Left kidney (tissue), 2 donors: ENCODE measurements around the gene PSEN1. TPM values are rescaled to one million over a fixed set of nuclear protein-coding genes. Genes with fewer than 3 reads are reported as not detected.

ENCODE experiments used
- DNase-seq: peaks from one replicate; pipeline ENCODE4 v3.0.0-alpha.2; 2013
- polyA plus RNA-seq: library from polyadenylated mRNA; unstranded; fragments of 120-200 nt; gene quantifications from one replicate; pipeline ENCODE4 v1.2.1, GENCODE V29; 2013; ENCODE audit not compliant: insufficient read length

Gene PSEN1
- polyA plus RNA-seq, 1 donor, result 73.9 TPM

GRCh38 chr14:73239393-73240241 is 103.3 kb downstream of the PSEN1 start:
- no peak for DNase-seq

DNA sequence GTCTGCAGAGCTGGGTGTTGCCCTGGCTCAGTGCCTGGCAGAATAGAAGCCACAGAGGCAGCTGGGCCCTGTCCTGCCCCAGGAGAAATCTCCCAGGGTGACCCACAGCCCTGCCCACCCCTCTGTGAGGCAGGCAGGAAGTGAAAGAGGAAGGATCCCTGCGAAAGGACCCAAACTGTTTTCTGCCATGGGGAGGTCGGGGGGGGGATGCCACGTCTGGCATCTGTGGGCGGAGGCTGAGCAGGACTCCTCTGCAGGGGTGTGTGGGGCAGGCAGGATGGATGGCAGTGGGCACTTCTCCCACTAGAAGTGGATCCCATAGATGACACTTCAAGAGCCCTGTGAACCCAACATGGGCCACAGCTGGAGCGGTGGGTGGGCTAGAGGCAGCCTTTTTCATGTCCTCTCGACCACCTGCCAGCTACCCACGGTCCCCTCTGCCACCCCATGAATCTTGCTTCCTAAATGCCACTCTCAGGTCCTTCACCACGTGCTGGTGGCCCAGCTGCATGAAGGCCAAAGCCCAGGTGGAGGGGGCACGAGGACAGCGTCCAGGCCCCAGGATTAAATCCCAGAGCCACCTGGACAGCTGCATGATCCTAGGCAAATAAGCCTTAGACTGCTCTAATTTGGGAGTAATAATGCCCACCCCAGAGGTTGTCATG is 104.6 kb downstream of the PSEN1 start:
- DNase-seq, result no peak

DNA sequence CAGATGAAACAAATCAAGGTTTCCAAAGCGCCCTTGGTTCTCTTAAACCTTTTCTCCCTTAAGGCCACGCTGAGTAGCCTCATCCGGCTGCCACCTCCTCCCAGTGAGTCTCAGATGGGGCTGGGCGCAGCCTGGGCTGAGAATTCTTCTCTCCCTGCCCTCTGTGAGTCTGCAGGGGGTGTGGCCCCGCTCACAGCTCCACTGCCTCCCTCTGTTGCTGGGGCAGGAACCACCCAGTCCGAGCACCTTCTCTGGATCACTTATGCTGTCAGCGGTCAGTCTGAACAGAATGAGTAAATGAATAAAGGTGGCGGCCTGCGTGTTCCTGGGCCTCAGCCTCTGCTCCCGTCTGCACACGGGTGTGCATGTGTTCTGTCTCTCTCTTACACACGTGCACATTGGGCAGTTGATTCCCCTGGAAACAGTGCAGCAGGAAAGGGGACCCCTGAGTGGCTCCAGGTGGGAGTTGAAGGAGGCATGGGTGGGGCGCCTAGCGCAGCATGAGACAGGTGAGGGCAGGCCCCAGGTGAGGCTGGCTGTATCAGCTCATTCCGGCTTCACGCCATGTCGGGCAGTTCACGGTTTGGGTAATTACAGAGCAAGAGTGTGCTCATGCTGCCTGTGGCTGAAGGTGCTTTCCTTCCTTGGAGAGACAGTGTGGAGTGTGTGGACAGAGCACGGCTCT is 105.3 kb downstream of the PSEN1 start:
- no peak for DNase-seq

- no peak for DNase-seq
Measured at GRCh38 chr14:73242357-73242901, 106.1 kb downstream of the PSEN1 start.

DNA sequence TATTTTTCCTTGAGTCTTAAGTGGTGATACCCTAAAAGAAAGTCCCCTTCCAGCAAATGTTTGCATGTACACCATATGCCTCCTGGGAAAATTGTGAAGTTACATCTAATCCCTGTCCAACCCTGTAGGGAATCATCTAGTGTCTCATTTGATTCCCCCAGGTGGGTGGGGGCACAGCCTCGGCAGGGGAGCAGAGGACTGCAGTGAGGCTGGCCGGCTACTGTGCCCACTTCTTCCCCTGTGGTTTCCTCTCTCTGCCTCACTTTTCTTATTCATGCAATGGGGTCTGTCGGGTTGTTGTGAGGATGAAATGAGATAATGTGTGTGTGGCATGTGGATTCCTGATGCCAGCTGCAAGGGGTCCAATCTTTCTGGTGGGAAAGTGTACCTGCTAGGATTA is 107.0 kb downstream of the PSEN1 start:
- DNase-seq, result no peak

DNA sequence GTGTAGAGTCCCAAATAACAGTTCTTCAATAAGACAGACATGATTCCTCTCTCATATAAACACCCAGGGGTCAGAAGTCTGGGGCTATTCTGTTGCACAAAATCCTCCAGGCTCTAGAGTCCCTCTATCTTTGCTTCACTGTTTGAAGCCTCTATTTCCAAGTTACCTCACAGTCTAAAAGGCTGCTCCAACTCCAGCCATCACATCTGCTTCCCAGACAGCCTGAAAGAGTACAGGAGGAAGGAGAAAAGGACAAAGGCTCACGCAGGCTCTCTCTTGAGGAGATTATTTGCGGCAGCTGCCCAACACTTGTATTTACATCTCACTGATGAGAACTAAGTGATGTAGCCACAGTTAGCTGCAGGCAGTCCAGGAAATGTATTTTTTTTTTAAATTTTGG is 107.4 kb downstream of the PSEN1 start:
- no peak for DNase-seq

- no peak for DNase-seq
Measured at GRCh38 chr14:73244541-73245290, 108.4 kb downstream of the PSEN1 start.

GRCh38 chr14:73245480-73246325 is 109.4 kb downstream of the PSEN1 start:
- no peak for DNase-seq

GRCh38 chr14:73246387-73247150 is 110.3 kb downstream of the PSEN1 start:
- no peak for DNase-seq

GRCh38 chr14:73248108-73248868 is 112.0 kb downstream of the PSEN1 start:
- DNase-seq, result no peak

- DNase-seq, result no peak
Measured at GRCh38 chr14:73249108-73249507, 112.8 kb downstream of the PSEN1 start.

DNA sequence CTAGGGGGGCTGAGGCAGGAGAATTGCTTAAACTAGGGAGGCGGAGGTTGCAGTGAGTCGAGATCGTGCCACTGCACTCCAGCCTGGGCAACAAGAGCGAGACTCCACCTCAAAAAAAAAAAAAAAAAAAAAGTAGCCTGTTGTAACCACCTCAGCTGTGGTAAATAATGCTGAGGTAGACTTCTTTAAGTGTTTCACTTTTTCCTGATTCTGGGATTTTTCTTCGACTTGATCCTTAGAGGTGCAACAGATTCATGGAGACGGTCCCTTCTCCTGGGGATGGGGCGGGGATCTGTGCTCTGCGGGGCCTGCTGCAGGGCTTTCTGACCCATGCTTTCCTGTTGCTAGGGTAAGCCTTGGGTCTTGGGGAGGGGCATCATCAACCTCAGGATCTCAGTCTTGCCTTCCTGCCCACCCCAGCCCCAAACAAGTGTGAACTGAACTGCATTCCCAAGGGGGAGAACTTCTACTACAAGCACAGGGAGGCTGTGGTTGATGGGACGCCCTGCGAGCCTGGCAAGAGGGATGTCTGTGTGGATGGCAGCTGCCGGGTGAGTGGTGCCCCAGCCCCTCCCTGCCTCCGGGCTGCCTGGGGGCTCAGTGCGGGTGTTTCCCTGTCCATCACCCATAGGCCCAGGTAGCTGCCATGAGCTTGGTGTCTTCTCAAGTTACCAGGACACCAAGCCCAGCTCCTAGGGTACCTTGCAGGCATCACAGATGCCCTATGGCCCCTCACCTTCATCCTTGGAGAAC is 113.4 kb downstream of the PSEN1 start:
- DNase-seq, result no peak

DNA sequence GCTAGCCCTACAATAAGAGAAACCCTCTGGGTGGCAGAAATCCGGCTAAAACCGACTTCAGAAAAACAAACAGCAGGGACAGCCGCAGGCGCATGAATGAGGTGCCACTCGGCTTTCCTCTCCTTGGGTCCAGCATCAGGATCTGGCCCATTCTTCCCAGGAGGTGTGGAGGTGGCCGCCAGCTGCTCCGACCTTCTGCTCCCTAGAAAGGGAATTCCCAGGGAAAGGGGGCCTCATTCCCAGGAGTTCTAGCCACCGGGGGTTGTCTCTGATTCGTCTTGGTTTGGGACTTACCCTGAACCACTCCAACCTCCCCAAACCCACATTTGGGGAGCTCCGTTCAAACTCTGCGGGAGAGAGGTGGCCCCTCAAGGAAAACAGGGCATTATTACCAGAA is 114.0 kb downstream of the PSEN1 start:
- DNase-seq, result no peak

DNA sequence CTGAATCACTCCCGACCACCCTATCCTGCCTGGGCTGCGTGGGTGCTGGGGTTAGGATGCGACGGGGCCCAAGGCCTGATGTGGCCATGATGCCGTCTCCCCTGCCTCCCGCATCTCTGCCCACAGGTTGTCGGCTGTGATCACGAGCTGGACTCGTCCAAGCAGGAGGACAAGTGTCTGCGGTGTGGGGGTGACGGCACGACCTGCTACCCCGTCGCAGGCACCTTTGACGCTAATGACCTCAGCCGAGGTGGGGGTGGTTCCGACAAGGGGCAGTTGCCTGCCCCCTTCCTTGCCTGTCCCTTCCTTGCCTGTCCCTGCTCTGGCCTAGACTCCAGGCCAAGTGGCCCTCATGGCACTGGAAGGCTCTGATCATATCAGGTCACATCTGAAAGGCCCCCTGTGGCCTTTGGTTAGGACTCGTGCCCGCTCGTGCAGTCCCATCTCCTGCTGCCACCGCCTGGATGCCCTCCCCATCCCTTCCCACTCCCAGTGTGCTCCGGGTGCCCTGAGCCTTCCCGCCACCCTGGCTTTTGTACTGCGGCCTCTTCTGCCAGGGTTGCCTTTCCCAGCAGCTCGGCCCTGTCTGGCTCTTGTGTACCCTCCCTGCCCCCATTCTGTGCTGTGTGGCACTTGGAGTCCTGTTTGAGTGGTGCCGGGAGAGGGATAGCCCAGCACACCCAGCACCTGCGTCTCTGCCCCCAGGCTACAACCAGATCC is 114.6 kb downstream of the PSEN1 start:
- DNase-seq, result no peak

DNA sequence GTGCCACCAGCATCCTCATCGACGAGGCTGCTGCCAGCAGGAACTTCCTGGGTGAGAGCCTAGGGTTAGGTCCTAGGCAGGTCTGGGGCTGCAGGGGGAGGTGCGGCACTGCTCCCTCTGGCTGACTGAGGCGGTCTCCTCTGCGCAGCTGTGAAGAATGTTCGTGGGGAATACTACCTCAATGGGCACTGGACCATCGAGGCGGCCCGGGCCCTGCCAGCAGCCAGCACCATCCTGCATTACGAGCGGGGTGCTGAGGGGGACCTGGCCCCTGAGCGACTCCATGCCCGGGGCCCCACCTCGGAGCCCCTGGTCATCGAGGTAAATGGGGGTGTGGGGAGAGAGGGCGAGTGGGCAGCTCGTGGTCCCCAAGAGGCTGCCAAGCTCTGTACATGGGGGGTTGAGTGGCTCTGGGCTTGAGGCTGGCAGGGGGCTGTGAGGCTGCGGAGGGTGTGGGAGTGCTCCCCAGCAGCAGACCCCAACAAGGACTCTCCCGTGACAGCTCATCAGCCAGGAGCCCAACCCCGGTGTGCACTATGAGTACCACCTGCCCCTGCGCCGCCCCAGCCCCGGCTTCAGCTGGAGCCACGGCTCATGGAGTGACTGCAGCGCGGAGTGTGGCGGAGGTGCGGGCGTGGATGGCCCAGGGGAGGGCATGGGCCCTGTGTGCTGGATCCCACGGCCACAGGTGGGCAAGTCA is 115.4 kb downstream of the PSEN1 start:
- DNase-seq, result no peak

DNA sequence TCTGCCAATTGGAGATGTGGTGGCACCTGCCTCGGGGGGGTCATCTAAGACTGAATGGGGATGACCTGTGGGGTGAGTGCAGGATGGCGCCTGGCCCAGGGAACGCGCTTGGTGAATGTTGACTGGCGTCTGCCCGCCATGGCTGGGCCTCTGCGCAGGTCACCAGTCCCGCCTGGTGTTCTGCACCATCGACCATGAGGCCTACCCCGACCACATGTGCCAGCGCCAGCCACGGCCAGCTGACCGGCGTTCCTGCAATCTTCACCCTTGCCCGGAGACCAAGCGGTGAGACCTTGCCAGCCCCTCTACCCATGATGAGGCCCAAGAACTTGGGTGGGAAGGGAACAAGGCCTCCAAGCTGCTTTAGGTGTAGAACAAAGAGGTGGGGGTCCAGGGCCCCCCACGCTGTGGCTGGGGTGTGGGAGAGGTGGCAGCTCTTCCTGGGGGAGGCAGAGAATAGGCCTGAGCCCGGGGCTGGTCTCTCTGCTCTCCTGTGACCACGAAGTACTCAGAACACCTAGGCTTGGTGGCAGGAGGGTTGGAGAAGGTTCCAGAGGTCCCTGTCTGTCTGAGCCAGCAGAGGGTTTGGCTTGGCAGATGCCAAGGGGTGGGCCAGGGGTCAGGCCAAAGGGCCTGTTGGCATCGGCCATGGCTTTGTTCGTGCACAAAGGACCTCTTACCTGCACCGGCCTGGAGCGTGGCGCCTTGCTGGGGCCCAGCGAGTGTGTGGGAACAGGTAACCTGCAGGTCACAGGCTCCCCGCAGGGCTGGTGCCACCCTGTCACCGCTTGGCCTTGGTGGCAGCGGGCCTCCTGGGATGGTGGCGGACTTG is 116.4 kb downstream of the PSEN1 start:
- no peak for DNase-seq

- DNase-seq, result no peak
Measured at GRCh38 chr14:73253323-73253610, 117.0 kb downstream of the PSEN1 start.
